Left kidney (tissue), 8 donors: ENCODE measurements around the gene MYO6. TPM values are rescaled to one million over a fixed set of nuclear protein-coding genes. Genes with fewer than 3 reads are reported as not detected.
"Not testable (repeated sequence)": the region's sequence is repeated elsewhere in the genome, so short reads cannot be mapped to it uniquely, and the experiment has no call there.

Source experiments
- DNase-seq: peaks from one replicate; pipeline ENCODE4 v3.0.0-alpha.2; 2013
- long read RNA-seq, 8 donors: transcript quantifications; one replicate each; lab custom pipeline, GENCODE V29; 2026
- polyA plus RNA-seq: library from polyadenylated mRNA; unstranded; fragments of 120-200 nt; gene quantifications from one replicate; pipeline ENCODE4 v1.2.1, GENCODE V29; 2013; ENCODE audit not compliant: insufficient read length

Gene MYO6
- 118 TPM for polyA plus RNA-seq
- long read RNA-seq, donor 1, partial matches to known transcripts, result 16 of 16 reads
- long read RNA-seq, donor 1, other reads (novel, unspliced or antisense), result 0 of 16 reads
- long read RNA-seq, donor 2, partial matches to known transcripts, result 62 of 62 reads
- long read RNA-seq, donor 2, other reads (novel, unspliced or antisense), result 0 of 62 reads
- long read RNA-seq, donor 3, partial matches to known transcripts, result 51 of 51 reads
- long read RNA-seq, donor 3, other reads (novel, unspliced or antisense), result 0 of 51 reads
- long read RNA-seq, donor 4, result 0 reads
- long read RNA-seq, donor 5, partial matches to known transcripts, result 5 of 5 reads
- long read RNA-seq, donor 5, other reads (novel, unspliced or antisense), result 0 of 5 reads
- long read RNA-seq, donor 6, partial matches to known transcripts, result 36 of 36 reads
- long read RNA-seq, donor 6, other reads (novel, unspliced or antisense), result 0 of 36 reads
- long read RNA-seq, donor 7, partial matches to known transcripts, result 26 of 26 reads
- long read RNA-seq, donor 7, other reads (novel, unspliced or antisense), result 0 of 26 reads
- long read RNA-seq, donor 8, partial matches to known transcripts, result 17 of 17 reads
- long read RNA-seq, donor 8, other reads (novel, unspliced or antisense), result 0 of 17 reads

GRCh38 chr6:75748743-75749538 is at the start of gene MYO6:
Gene MYO6, plus strand, starts transcription at chr6:75749239. Its CDS starts 68,309 bp downstream, at chr6:75817548.
- DNase-seq, result peak; percentile 74

- not testable (repeated sequence) for DNase-seq
These were observed 40.7 kb upstream of the MYO6 start for GRCh38 chr6:75708334-75708733.

- no peak for DNase-seq
These were observed 37.9 kb upstream of the MYO6 start for GRCh38 chr6:75711173-75711572.

- DNase-seq, result no peak
These were observed 29.9 kb upstream of the MYO6 start for GRCh38 chr6:75719133-75719532.

- no peak for DNase-seq
These were observed 25.7 kb upstream of the MYO6 start for GRCh38 chr6:75723382-75723781.

DNA sequence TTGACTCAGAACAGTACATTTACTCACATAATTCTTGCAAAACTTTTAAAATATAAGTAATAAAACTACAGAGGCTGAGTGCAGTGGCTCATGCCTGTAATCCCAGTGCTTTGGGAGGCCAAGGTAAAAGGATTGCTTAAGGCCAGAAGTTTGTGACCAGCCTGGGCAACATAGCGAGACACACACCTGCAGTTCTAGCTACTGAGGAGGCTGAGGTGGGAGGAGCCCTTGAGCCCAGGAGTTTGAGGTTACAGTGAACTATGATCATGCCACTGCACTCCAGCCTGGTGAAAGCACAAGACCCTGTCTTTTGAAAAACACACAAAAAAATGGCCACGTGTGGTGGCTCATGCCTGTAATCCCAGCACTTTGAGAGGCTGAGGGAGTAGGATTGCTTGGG is 21.8 kb upstream of the MYO6 start:
- DNase-seq, result no peak

DNA sequence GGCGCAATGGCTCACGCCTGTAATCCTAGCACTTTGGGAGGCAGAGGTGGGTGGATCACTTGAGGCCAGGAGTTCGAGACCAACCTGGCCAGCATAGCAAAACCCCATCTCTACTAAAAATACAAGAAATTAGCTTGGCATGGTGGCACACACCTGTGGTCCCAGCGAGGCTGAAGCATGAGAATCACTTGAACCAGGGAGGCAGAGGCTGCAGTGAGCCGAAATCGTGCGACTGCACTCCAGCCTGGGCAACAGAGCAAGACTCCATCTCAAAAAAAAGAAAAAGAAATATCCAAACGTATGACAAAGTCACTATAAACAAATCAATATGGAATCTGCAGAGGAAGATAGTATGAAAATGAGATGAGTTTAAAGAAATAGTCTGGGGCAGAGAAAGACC is 18.0 kb upstream of the MYO6 start:
- not testable (repeated sequence) for DNase-seq

DNA sequence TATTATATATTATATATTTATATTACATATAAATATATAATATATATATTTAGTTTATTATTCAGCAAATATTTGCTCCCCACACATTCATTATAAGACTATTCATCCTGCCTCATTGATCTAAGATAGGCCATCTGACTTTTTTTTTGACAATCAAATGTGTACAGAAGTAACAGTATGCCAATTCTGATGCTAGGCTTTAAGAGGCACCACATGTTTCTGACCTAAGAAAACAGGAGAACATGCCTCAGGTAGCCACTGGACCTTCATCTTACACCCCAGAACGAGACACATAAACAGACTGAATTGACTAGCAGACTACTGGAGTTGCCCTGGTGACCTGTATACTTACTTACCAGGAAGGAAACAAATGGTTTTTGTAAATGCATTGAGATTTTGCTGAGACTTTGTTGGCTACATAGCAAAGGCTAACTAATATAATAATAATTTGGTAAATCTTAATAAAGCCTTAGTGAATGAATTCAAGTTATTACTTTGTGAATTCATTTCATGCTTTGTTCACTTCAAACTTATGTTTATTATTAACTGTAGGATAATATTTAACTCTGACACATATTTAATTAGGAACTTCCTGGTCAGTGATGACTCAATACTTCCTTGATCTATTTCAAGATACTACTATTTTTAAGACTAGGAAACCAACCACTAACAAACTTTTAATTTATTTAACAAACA is 13.4 kb upstream of the MYO6 start:
- DNase-seq, result no peak

- DNase-seq, result no peak
These were observed 5.1 kb upstream of the MYO6 start for GRCh38 chr6:75743971-75744370.

DNA sequence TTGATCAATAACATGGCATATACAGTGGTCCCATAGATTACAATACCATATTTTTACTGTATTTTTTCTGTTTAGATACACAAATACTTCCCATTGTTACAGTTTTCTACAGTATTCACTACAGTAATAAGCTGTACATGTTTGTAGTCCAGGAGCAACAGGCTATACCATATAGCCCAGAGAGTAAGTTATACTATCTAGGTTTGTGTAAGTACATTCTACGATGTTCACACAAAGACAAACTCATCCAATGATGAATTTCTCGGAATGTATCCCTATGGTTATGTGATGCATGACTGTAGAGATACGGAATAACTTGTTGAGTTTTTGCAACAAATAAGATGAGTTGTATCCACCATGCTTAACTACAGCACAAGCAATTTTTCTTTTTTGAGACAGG is 3.6 kb upstream of the MYO6 start:
- no peak for DNase-seq

GRCh38 chr6:75746221-75746620 is 2.8 kb upstream of the MYO6 start:
- DNase-seq, result no peak

GRCh38 chr6:75747152-75747992 is 1.7 kb upstream of the MYO6 start:
- no peak for DNase-seq

DNA sequence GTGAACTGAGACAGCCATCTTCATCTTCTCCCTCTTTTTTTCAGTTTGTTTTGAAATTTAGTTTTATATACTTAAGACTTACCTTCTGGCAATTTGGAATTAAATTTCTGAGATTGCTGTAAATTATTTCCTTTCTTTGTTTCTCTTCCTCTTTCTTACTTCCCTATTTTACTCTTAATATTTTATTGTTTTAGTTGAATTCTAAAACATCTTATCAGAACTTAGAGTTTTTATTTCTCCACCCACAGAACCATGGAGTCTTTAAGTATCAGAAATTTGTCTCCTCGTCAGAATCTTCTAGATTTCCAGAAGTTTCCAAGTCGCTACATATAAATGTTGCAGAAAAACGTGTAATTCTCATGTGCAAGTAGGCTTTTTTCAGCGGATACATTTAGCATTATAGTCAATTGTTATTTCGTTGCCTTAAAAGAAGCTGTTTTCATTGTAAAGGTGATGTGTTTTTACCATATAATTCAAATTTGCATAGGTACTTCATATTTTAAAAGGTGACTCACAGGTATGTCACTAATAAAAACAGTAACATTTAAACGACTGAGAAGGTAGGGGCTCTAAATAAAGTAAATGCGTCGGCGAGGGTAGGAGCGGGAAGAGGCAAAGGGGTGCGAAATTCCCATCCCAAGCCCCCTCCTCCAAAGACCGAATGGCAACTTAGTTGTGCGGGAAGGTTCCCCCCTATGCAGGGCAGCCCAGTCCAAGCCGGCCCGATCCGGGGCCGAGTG is 866 bp upstream of the MYO6 start:
- no peak for DNase-seq

- no peak for DNase-seq
These were observed 2.4 kb downstream of the MYO6 start for GRCh38 chr6:75751443-75751842.

GRCh38 chr6:75752365-75752764 is 3.3 kb downstream of the MYO6 start:
- no peak for DNase-seq

- no peak for DNase-seq
These were observed 6.7 kb downstream of the MYO6 start for GRCh38 chr6:75755704-75756103.

DNA sequence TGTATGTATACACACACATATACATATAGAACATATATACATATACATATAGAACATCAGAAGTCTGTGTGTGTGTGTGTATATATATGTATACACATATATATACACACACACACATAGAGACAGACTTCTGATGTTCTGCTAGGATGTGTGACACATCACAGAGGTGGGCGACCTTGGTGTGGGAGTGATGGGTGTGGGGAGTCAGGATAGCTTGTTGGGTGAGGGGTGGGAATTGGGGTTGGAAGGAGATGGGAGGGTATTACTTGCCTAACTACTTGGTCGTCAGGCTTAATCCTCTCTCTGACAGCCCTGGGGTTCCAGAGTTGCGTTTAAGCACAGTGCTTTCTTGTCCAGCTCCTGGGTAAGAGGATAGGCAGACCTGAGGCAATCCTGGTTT is 8.3 kb downstream of the MYO6 start:
- no peak for DNase-seq

GRCh38 chr6:75758061-75758460 is 9.0 kb downstream of the MYO6 start:
- no peak for DNase-seq

- DNase-seq, result no peak
These were observed 10.2 kb downstream of the MYO6 start for GRCh38 chr6:75759207-75759606.

DNA sequence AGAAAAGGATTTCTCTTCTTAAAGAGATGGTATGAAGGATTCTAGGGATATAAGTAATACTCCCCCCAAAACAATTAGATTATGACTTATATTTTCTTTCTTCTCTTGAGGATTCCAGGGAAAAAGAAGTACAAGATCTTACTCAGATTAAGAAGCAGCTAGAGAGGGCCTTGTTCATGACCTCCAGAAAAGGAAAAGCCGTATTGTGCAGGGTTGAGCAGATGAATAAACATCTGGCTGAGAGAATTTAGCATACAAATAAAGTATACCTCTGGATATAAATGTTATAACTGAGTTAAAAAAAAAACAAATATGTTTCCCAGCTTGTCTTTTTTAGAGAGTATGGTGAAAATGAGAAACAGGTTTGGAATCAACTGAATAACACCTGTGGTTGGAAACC is 11.3 kb downstream of the MYO6 start:
- no peak for DNase-seq

- DNase-seq, result no peak
These were observed 12.4 kb downstream of the MYO6 start for GRCh38 chr6:75761489-75761888.
